GM12891 (cell line): ENCODE results near the gene TLN1.
A peak's percentile ranks its signal among the peaks of the same experiment; 100 is the strongest.

Experiments
- DNase-seq: peaks from one replicate; pipeline ENCODE4 v3.0.0; 2011; ENCODE audit warnings: low spot score; ENCODE audit not compliant: insufficient read length
- FAIRE-seq: peaks from 2 replicates; lab custom pipeline; 2011; peaks lifted over from hg19 to GRCh38; lab: Jason Lieb, UNC
- PAX5 ChIP-seq: IDR thresholded peaks from 2 replicates; pipeline ENCODE4 v1.6.1; 2011; ENCODE audit warnings: low read length, moderate library complexity, mild to moderate bottlenecking; ENCODE audit not compliant: insufficient read depth, severe bottlenecking
- POLR2A ChIP-seq: IDR thresholded peaks from 2 replicates; pipeline ENCODE4 v1.6.1; 2011; ENCODE audit warnings: low read depth, low read length, control low read depth
- POLR2AphosphoS5 ChIP-seq: IDR thresholded peaks from 2 replicates; pipeline ENCODE4 v1.6.1; 2011; ENCODE audit warnings: low read depth, low read length, control low read depth
- POU2F2 ChIP-seq: IDR thresholded peaks from 2 replicates; pipeline ENCODE4 v1.6.1; 2011; ENCODE audit warnings: low read depth, mild to moderate bottlenecking, control low read depth, low read length, moderate library complexity
- SPI1 ChIP-seq: IDR thresholded peaks from 2 replicates; pipeline ENCODE4 v1.6.1; 2011; ENCODE audit warnings: low read depth, low read length, control low read depth
- TAF1 ChIP-seq: IDR thresholded peaks from 2 replicates; pipeline ENCODE4 v1.6.1; 2011; ENCODE audit warnings: low read depth, low read length, control low read depth

Gene TLN1

DNA sequence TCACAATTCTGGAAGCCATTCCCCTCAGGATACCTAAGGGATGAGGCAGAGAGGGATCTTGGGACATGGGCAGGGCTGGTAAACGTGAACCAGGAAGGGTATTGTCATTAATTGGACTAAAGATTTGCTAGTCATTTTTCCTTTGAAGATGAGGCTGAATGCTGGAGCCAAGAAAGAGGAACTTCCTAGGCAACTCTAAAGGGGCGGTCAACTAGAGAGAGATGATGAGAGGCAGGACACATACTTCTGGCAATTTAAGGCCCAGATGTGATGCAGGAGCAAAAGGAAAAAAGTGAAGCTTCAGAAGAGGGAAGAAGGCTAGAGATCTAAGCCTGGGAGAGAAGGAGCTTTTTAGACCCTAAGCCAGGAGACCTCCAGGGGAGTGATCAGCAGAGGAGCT is 11.5 kb upstream of the TLN1 start:
- TF ChIP-seq POLR2AphosphoS5 = no peak
- no peak for TF ChIP-seq PAX5
- no peak for TF ChIP-seq POLR2A
- no peak for TF ChIP-seq POU2F2
- no peak for TF ChIP-seq SPI1
- no peak for TF ChIP-seq TAF1
- FAIRE-seq = no peak
- no peak for DNase-seq

DNA sequence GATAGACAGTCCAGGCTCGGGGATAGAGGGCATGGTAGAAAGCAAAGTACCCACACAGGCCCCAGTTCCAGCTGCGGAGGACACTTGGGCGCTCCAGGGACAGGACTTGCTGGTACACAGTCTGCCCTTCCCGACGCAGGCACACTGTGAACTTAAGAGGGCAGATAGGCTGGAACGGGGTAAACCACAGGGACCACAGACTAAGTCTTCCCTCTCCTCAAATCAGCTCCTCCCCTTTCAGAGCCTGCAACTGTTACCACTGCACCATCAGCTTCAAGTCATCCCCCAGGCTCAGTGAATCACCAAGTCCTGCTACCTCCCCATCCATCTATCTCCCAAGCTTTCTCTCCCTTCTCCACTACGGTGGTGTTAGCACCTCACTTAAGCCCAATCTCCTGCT is 9.7 kb upstream of the TLN1 start:
- TF ChIP-seq POLR2AphosphoS5 = no peak
- FAIRE-seq = no peak
- DNase-seq = no peak

GRCh38 chr9:35740243-35740642 is 8.2 kb upstream of the TLN1 start:
- DNase-seq (no peak), FAIRE-seq (no peak)
- TF ChIP-seq POU2F2 = no peak
- TF ChIP-seq POLR2A = no peak
- no peak for TF ChIP-seq TAF1
- TF ChIP-seq PAX5 = no peak
- TF ChIP-seq SPI1 = no peak
- TF ChIP-seq POLR2AphosphoS5 = no peak

DNA sequence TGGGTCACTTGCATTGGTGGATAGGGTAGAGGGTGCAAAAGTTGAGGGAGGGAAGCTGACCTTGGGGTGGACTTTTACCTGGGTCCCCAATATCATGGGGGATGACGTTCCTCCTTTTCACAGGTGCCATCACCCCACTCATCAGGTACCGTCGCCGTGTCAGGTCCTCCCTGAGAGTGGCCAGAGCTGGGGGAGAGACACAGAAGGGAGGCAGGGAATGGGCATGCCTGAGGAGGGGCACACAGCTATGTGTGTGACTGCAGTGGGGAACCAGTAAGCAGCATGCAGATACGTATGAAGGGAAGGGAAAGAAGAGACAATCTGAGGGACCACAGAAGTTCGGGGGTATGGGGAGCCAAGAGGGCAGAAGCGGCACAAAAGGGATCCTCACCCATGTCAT is 6.9 kb upstream of the TLN1 start:
- DNase-seq (no peak), FAIRE-seq (no peak)
- TF ChIP-seq PAX5 = no peak
- TF ChIP-seq TAF1 = no peak
- no peak for TF ChIP-seq SPI1
- no peak for TF ChIP-seq POLR2A
- no peak; the same call in 1 of the 2 replicates for TF ChIP-seq POLR2AphosphoS5
- no peak for TF ChIP-seq POU2F2

DNA sequence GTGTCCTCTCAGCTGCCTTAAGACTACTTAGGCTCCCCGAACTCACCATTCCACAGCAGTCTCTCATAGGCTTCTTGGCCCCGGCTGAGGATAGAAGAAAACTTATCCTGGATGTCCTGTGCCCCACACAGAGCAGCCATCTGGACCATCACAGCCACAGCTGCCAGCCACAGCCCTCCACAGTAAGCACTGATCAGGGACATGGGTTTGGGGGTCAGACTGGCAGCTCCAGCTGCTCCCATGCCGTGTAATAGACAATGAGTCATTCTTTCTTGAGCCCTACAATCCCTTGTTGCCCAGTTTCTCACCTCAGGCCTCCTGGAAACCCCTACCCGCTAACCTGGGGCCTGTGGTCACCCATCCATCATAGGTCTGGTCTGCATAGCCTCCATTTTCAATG is 6.2 kb upstream of the TLN1 start:
- no peak for DNase-seq
- FAIRE-seq = no peak
- TF ChIP-seq PAX5 (no peak), POU2F2 (no peak), POLR2A (no peak), TAF1 (no peak), POLR2AphosphoS5 (no peak)

- DNase-seq (no peak), FAIRE-seq (no peak)
- TF ChIP-seq POLR2AphosphoS5 = no peak
- no peak for TF ChIP-seq POU2F2
- no peak for TF ChIP-seq PAX5
- no peak for TF ChIP-seq POLR2A
- TF ChIP-seq TAF1 = no peak
- TF ChIP-seq SPI1 = no peak
These were observed 5.1 kb upstream of the TLN1 start for GRCh38 chr9:35737143-35737542.

GRCh38 chr9:35736201-35736633 is 4.2 kb upstream of the TLN1 start:
- TF ChIP-seq PAX5 (no peak), TAF1 (no peak), POLR2A (no peak), POLR2AphosphoS5 (no peak), POU2F2 (no peak), SPI1 (no peak)
- DNase-seq (no peak), FAIRE-seq (peak; percentile 89)

DNA sequence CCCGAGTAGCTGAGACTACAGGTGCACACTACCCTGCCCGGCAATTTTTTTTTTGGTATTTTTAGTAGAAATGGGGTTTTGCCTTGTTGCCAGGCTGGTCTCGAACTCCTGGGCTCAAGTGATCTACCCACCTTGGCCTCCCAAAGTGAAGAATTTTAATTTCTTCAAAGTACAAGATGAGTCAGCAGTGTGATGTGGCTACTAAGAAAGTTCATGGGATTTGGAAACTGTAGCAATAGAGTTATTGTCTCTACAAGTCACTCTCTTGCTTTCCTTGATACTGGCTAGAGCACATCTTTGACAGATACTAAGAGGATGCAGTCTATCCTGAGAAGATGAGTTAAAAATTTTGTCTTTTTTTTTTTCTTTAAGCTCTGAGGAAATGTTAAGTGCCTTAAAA is 2.1 kb upstream of the TLN1 start:
- FAIRE-seq (no peak), DNase-seq (no peak)
- TF ChIP-seq POLR2A = no peak
- no peak for TF ChIP-seq TAF1
- TF ChIP-seq POU2F2 = no peak
- TF ChIP-seq PAX5 = no peak

DNA sequence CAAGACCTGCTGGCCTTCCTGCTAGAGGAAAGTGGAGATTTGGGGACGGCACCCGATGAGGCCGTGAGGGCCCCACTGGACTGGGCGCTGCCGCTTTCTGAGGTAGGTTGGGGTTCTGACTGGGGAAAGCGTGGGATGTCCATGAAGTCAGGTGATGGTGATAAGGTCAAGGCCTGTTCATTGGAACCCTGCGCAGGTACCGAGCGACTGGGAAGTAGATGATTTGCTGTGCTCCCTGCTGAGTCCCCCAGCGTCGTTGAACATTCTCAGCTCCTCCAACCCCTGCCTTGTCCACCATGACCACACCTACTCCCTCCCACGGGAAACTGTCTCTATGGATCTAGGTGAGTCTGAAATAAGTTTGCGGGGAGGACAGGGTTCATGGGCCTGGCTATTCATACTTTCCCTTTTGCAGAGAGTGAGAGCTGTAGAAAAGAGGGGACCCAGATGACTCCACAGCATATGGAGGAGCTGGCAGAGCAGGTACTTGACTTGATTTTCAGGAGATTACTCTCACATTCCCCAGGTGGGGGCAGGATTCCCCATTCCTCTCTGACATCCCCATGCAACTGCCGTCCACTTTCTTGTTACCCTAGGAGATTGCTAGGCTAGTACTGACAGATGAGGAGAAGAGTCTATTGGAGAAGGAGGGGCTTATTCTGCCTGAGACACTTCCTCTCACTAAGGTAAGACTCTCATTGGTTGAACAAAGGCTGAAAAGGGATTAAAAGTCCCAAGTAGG is 976 bp upstream of the TLN1 start:
- peak; percentile 16; the same call in 1 of the 2 replicates for TF ChIP-seq POLR2A
- no peak for TF ChIP-seq PAX5
- no peak; the same call in 1 of the 2 replicates for TF ChIP-seq POLR2AphosphoS5
- TF ChIP-seq SPI1 = peak; percentile 84
- FAIRE-seq (peak; percentile 56), DNase-seq (no peak)

DNA sequence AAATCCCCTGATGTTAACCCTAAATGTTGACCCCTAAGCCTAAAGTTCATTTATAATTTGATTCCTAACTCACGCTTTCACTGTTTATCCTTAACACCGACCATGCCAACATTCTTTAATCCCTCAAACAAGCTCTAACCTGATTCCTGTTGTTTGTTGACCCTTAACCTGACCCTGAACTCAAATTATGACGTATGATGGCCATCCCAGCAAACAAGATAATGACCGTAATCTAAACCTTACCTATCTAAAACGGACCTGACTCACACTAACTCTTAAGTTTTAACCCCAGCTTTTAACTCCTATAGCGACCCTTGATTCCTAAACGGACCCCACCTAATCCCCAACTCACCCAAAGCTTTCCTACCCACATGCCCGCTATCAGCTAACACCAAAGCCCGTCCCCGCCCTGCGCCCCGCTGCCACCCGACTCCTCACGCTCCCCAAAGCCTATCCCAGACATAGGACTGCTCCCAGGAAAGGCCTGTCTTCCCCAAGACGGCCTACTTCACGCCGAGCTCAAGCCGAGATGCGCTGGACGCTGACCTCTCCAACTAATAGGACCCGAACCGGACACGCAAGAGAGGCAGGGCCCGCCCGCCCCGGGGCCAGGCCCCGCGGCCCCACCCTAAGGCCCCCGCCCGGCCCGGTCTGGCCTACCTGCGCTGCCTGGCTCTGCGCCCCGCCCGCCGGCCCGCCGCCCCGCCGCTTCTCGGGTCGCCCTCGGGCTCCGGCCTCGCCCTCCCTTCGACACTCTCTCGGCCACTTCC is 395 bp downstream of the TLN1 start:
- FAIRE-seq (peak; percentile 28), DNase-seq (no peak)
- TF ChIP-seq PAX5 = no peak
- TF ChIP-seq POLR2A = no peak
- TF ChIP-seq SPI1 = no peak
- TF ChIP-seq POLR2AphosphoS5 = no peak
